HepG2 (cell line): ENCODE data around the gene KMT2B. TPM values are rescaled to one million over a fixed set of nuclear protein-coding genes. Genes with fewer than 3 reads are reported as not detected.

ENCODE experiments used
- ATAC-seq: fragments of 200-7000 bp; cut with Tn5 transposase; 3 replicates; pipeline ENCODE4 v1.9.1; 2020; ENCODE audit warnings: mild to moderate bottlenecking, moderate library complexity
- BruUV-seq: library from RNA; stranded (reverse); fragments of 400-500 nt; replicated peaks from 2 replicates; lab custom pipeline; 2021; lab: Mats Ljungman, UMichigan
- CTCF ChIA-PET: fragments of 300-600 bp; formaldehyde crosslinking; extraction: SDS; loops from one replicate; lab custom pipeline; 2021; ENCODE audit warnings: low total read pairs, inconsistent platforms, low intra/inter-chr PET ratio; lab: Yijun Ruan, JAX
- POLR2A ChIA-PET: fragments of 350-600 bp; sonication (Branson Sonifier 250); formaldehyde crosslinking; loops from one replicate; lab custom pipeline; 2020; ENCODE audit warnings: antibody characterized with exemption, inconsistent platforms; lab: Yijun Ruan, JAX
- DNase-seq: peaks from one replicate; pipeline ENCODE4 v3.0.0-alpha.2; 2015; ENCODE audit warnings: low spot score
- FAIRE-seq: peaks from 3 replicates; lab custom pipeline; 2011; peaks lifted over from hg19 to GRCh38; lab: Jason Lieb, UNC
- H2AFZ ChIP-seq: one replicate; pipeline ENCODE4 v1.6.1; 2011; ENCODE audit warnings: low read length, inconsistent platforms
- H3K27ac ChIP-seq: fragments of 300-600 bp; 3 replicates; pipeline ENCODE4 v1.8.0; 2011; ENCODE audit warnings: mixed run types, mild to moderate bottlenecking, mixed read lengths, low read length, inconsistent platforms; ENCODE audit not compliant: insufficient read depth; ENCODE audit errors: extremely low read length
- H3K27me3 ChIP-seq, 2 experiments: fragments of 200-600 bp in 1 of 2; 2 replicates in 1 of 2; 3 replicates in 1 of 2; pipeline versions ENCODE4 v1.6.0 to v1.8.0; 2011; ENCODE audit warnings: low read length in 2 of 2, mild to moderate bottlenecking in 2 of 2, moderate library complexity in 2 of 2, inconsistent platforms in 1 of 2; ENCODE audit not compliant: insufficient read depth in 2 of 2, control insufficient read depth in 1 of 2
- H3K36me3 ChIP-seq, 2 experiments: fragments of 200-600 bp in 1 of 2; replicated peaks in 1 of 2; 2 replicates in 1 of 2; 3 replicates in 1 of 2; pipeline versions ENCODE4 v1.5.1 to v1.8.0; 2011; ENCODE audit warnings: low read length in 2 of 2, inconsistent platforms in 1 of 2; ENCODE audit not compliant: insufficient read depth in 2 of 2, control insufficient read depth in 1 of 2
- H3K4me1 ChIP-seq: 2 replicates; pipeline ENCODE4 v1.5.1; 2012; ENCODE audit warnings: low read length, inconsistent platforms; ENCODE audit not compliant: insufficient read depth
- H3K4me2 ChIP-seq: 2 replicates; pipeline ENCODE4 v1.6.0; 2011; ENCODE audit warnings: low read depth, low read length, inconsistent platforms
- H3K4me3 ChIP-seq, 3 experiments: fragments of 200-600 bp in 1 of 3; sonication (generic), shearing (Covaris generic) in 1 of 3; replicated peaks in 1 of 3; 2 replicates each; pipeline ENCODE4 v1.5.1; 2011 to 2016; ENCODE audit warnings: low read length in 3 of 3, inconsistent platforms in 2 of 3, low read depth in 2 of 3, mild to moderate bottlenecking in 2 of 3, control low read depth in 1 of 3, mixed read lengths in 1 of 3; ENCODE audit not compliant: insufficient read depth in 1 of 3
- H3K79me2 ChIP-seq: one replicate; pipeline ENCODE4 v1.6.1; 2011; ENCODE audit warnings: low read length, inconsistent platforms; ENCODE audit not compliant: insufficient read depth
- H3K9ac ChIP-seq: 2 replicates; pipeline ENCODE4 v1.6.0; 2011; ENCODE audit warnings: mild to moderate bottlenecking, low read depth, low read length, inconsistent platforms; ENCODE audit not compliant: insufficient read depth
- H3K9me3 ChIP-seq: 2 replicates; pipeline ENCODE4 v1.5.1; 2012; ENCODE audit warnings: mild to moderate bottlenecking, low read length
- H4K20me1 ChIP-seq: 2 replicates; pipeline ENCODE4 v1.6.0; 2011; ENCODE audit warnings: inconsistent platforms, mild to moderate bottlenecking, low read length, moderate library complexity; ENCODE audit not compliant: insufficient read depth
- AFF4 ChIP-seq: sonication (generic); formaldehyde crosslinking; IDR thresholded peaks from 2 replicates; pipeline ENCODE4 v1.4.0; 2020; ENCODE audit warnings: missing genetic modification reagents
- ARNT ChIP-seq: fragments of 450-650 bp; IDR thresholded peaks from 2 replicates; pipeline ENCODE4 v1.6.1; 2017
- FOXK1 ChIP-seq: sonication (generic); formaldehyde crosslinking; IDR thresholded peaks from 2 replicates; pipeline ENCODE4 v1.4.0; 2020; ENCODE audit warnings: low read depth, missing genetic modification reagents, borderline replicate concordance
- HDAC1 ChIP-seq: sonication (generic); formaldehyde crosslinking; IDR thresholded peaks from 2 replicates; pipeline ENCODE4 v1.5.1; 2020; ENCODE audit warnings: mild to moderate bottlenecking, missing genetic modification reagents
- ZNF280B ChIP-seq: sonication (generic); formaldehyde crosslinking; IDR thresholded peaks from 2 replicates; pipeline ENCODE4 v1.5.0; 2020; ENCODE audit warnings: missing genetic modification reagents, mild to moderate bottlenecking, borderline replicate concordance
- ZNF800 ChIP-seq: sonication (generic); formaldehyde crosslinking; IDR thresholded peaks from 2 replicates; pipeline ENCODE4 v1.4.0; 2020; ENCODE audit warnings: missing genetic modification reagents
- ZSCAN31 ChIP-seq: sonication (generic); formaldehyde crosslinking; IDR thresholded peaks from 2 replicates; pipeline ENCODE4 v1.5.0; 2020; ENCODE audit warnings: low read depth, mild to moderate bottlenecking, missing genetic modification reagents
- WGBS: methylation state at CpG from one replicate; pipeline ENCODE4 v1.1.6; 2017; ENCODE audit warnings: low lambda C conversion rate; 5-methylcytosine and 5-hydroxymethylcytosine counted together
- in situ Hi-C: cut with HindIII; loops from 2 replicates; pipeline ENCODE4 v1.10.0; 2017; ENCODE audit warnings: low pct_unique_long_range_greater_than_20kb; ENCODE audit not compliant: extremely low pct_ligation_motif_present
- intact Hi-C: fragments of 100-400 bp; cut with micrococcal nuclease; formaldehyde crosslinking; loops from one replicate; pipeline ENCODE4 v1.10.0; 2022; ENCODE audit not compliant: unreplicated experiment
- polyA plus RNA-seq, 8 experiments: library from polyadenylated mRNA; depleted of rRNA in 3 of 8; stranded (reverse) in 7 of 8; unstranded in 1 of 8; fragments of >200 nt; fragmentation: Illumina TruSeq in 4 of 8; extraction: Trizol in 4 of 8; gene quantifications; 2 replicates each; pipeline versions ENCODE4 v1.2.1 to v1.2.3, GENCODE V29; 2011 to 2016; ENCODE audit warnings: low read depth in 4 of 8, missing spikeins in 1 of 8, mixed read lengths in 1 of 8; ENCODE audit not compliant: insufficient read depth in 1 of 8
- total RNA-seq, 5 experiments: library from RNA; depleted of rRNA; stranded (reverse); fragments of >200 nt; fragmentation: Illumina TruSeq; extraction: Trizol; gene quantifications; 2 replicates each; pipeline ENCODE4 v1.2.3, GENCODE V29; 2016; ENCODE audit warnings: low read depth in 1 of 5

Gene KMT2B
- total and polyA plus RNA-seq, 2 of the 13 experiments (the other 11 are each of a cell fraction or from before 2014, with no cell fraction given) = 6.2 to 16.9 TPM

- H3K36me3 ChIP-seq = no peaks in the 10 kb centered on the region
- H3K79me2 ChIP-seq = no peaks in the 10 kb centered on the region
- intact Hi-C loops (no loop called here), in situ Hi-C loops (no loop called here)
- ChIA-PET CTCF (no interaction called here), POLR2A (interaction anchor here (5.0 kb wide), 1 partner anchor 10 kb away, joined by 23 read pairs; no protein-coding TSS in a partner anchor)
- no peaks in the 10 kb centered on the region for H4K20me1 ChIP-seq
- H3K4me3 ChIP-seq = no peak overlapping the region
- FAIRE-seq = no peak
- no peak overlapping the region for H2AFZ ChIP-seq
- no peak overlapping the region for H3K9ac ChIP-seq
- H3K27me3 ChIP-seq = no peaks in the 10 kb centered on the region; a peak in 1 of 5 replicates
- 74% methylated on average over 8 of the region's 11 CpGs for WGBS
- no peak overlapping the region for H3K27ac ChIP-seq
- no peak for ATAC-seq
- H3K4me1 ChIP-seq = peaks cover 24% of the 10 kb centered on the region
- H3K4me2 ChIP-seq = no peak overlapping the region
- no TSS peak for BruUV-seq
- no peak for DNase-seq
- H3K9me3 ChIP-seq = no peaks in the 10 kb centered on the region
- TF ChIP-seq FOXK1 (CRISPR knock-in tag) (no peak), ZSCAN31 (no peak), AFF4 (CRISPR knock-in tag) (no peak), ARNT (no peak), ZNF280B (CRISPR knock-in tag) (no peak), HDAC1 (no peak), ZNF800 (CRISPR knock-in tag) (no peak)
These were observed 5.0 kb upstream of the KMT2B start for GRCh38 chr19:35712567-35713505.
